ENCODE measurements around the gene TBC1D9.

Gene TBC1D9

GRCh38 chr4:140579278-140579677, 176.9 kb downstream of the TBC1D9 start:
- Mint-ChIP-seq H3K4me3 (no peak overlapping the region), H3K4me1 (no peaks in the 10 kb centered on the region), H3K27ac (no peak overlapping the region), H3K9me3 (no peaks in the 10 kb centered on the region), H3K36me3 (ENCODE audit: low read depth) (no peaks in the 10 kb centered on the region), H3K27me3 (ENCODE audit: low read depth, poor library complexity) (peaks cover 56% of the 10 kb centered on the region)
- TF ChIP-seq CTCF (IDR thresholded peaks at IDR 0.05) = no peak
- DNase-seq = no peak

- Mint-ChIP-seq H3K9me3 (peaks cover 18% of the 10 kb centered on the region), H3K4me1 (no peaks in the 10 kb centered on the region), H3K27me3 (ENCODE audit: low read depth, poor library complexity) (peaks cover 49% of the 10 kb centered on the region)
These were observed 180.7 kb downstream of the TBC1D9 start for GRCh38 chr4:140575489-140575888.

GRCh38 chr4:140571620-140572019, 184.6 kb downstream of the TBC1D9 start:
- no peaks in the 10 kb centered on the region for H3K36me3 Mint-ChIP-seq (ENCODE audit: low read depth)
- H3K27me3 Mint-ChIP-seq (ENCODE audit: low read depth, poor library complexity) = peaks cover 14% of the 10 kb centered on the region
- H3K27ac Mint-ChIP-seq = no peak overlapping the region
- peaks cover 23% of the 10 kb centered on the region for H3K9me3 Mint-ChIP-seq
- H3K4me1 Mint-ChIP-seq = peaks cover 15% of the 10 kb centered on the region
- H3K4me3 Mint-ChIP-seq = no peak overlapping the region
- TF ChIP-seq CTCF (IDR thresholded peaks at IDR 0.05) = no peak
- no peak for DNase-seq

More at GRCh38 chr4:140575489-140575888, 180.7 kb downstream of the TBC1D9 start:
- TF ChIP-seq CTCF (IDR thresholded peaks at IDR 0.05) = no peak
- Mint-ChIP-seq H3K36me3 (ENCODE audit: low read depth) (no peaks in the 10 kb centered on the region), H3K4me3 (no peak overlapping the region), H3K27ac (no peak overlapping the region)
- no peak for DNase-seq
